Measurements from ENCODE around the gene PEX3. TPM values are rescaled to one million over a fixed set of nuclear protein-coding genes. Genes with fewer than 3 reads are reported as not detected.

The PEX3 gene
- 11.8 TPM for polyA plus RNA-seq (2013, experiment 1 of 2)
- 13.4 TPM for polyA plus RNA-seq (2013, experiment 2 of 2)

GRCh38 chr6:143450453-143451371, at the start of gene PEX3, which contains the start of gene ADAT2:
PEX3 (plus strand) TSS chr6:143450805; CDS start chr6:143451043, 238 bp downstream.
ADAT2 (minus strand) TSS chr6:143450695; CDS start chr6:143450658, 37 bp downstream.
- peak within 1 kb of the TSS; percentile 82 for H3K4me3 ChIP-seq (ENCODE audit: low read length)
- H3K36me3 ChIP-seq (ENCODE audit: insufficient read depth, low read length) = no peaks in the 10 kb centered on the region
- peak within 1 kb of the TSS; percentile 11; the same call in 1 of the 2 replicates for H3K27ac ChIP-seq (ENCODE audit: low read depth, low read length)
- WGBS = under 1% methylated on average over 56 of the region's 56 CpGs
- H3K9me3 ChIP-seq (ENCODE audit: insufficient read depth, low read depth, low read length) = no peaks in the 10 kb centered on the region
- H3K4me1 ChIP-seq (ENCODE audit: insufficient read depth, low read length) = 0 out of 2 replicates have a peak, but pooled peaks cover 3% of the 10 kb centered on the region
- no peaks in the 10 kb centered on the region for H3K27me3 ChIP-seq (ENCODE audit: insufficient read depth, low read length)
- peak within 1 kb of the TSS; percentile 94 for H3K9ac ChIP-seq (ENCODE audit: low read depth, low read length)

- Histone ChIP-seq H3K27ac (ENCODE audit: low read depth, low read length) (no peak overlapping the region), H3K9ac (ENCODE audit: low read depth, low read length) (no peak overlapping the region), H3K9me3 (ENCODE audit: insufficient read depth, low read depth, low read length) (no peaks in the 10 kb centered on the region), H3K27me3 (ENCODE audit: insufficient read depth, low read length) (no peaks in the 10 kb centered on the region), H3K4me1 (ENCODE audit: insufficient read depth, low read length) (peaks cover 35% of the 10 kb centered on the region), H3K36me3 (ENCODE audit: insufficient read depth, low read length) (no peaks in the 10 kb centered on the region), H3K4me3 (ENCODE audit: low read length) (no peak overlapping the region)
- WGBS = 93% methylated on average over 1 of the region's 1 CpG
Observed at GRCh38 chr6:143401068-143401446, 49.5 kb upstream of the PEX3 start.

- H3K4me3 ChIP-seq (ENCODE audit: low read length) = no peak overlapping the region
- no peaks in the 10 kb centered on the region for H3K9me3 ChIP-seq (ENCODE audit: insufficient read depth, low read depth, low read length)
- H3K4me1 ChIP-seq (ENCODE audit: insufficient read depth, low read length) = peaks cover 33% of the 10 kb centered on the region
- no peak overlapping the region for H3K27ac ChIP-seq (ENCODE audit: low read depth, low read length)
- no peaks in the 10 kb centered on the region for H3K27me3 ChIP-seq (ENCODE audit: insufficient read depth, low read length)
- no peaks in the 10 kb centered on the region for H3K36me3 ChIP-seq (ENCODE audit: insufficient read depth, low read length)
- no peak overlapping the region for H3K9ac ChIP-seq (ENCODE audit: low read depth, low read length)
- 73% methylated on average over 5 of the region's 5 CpGs for WGBS
Observed at GRCh38 chr6:143401636-143402370, 48.8 kb upstream of the PEX3 start.

DNA sequence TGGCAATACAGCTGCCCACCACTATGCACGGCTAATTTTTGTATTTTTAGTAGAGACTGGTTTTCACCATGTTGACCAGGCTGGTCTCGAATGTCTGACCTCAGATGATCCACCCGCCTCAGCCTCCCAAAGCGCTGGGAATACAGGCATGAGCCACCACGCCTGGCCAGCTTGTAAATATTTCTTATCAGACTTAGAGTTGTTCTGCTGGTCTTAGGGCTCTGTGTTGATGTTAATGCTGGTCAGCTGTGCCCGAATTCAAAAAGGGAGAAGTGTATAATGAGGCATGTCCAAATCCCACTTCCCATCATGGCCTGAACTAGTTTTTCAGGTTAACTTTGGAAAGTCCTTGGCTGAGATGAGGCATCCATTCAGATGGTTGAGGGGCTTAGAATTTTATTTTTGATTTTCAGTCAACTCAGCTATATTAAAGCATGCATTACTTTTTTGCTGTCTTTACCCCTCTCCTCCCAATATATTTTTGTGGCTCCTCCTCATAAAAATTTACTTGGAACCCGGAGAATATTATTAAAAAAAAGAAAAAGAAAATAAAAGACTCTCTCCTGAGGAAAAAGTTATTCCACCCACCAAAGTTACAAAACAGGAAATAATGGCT, 47.8 kb upstream of the PEX3 start:
- no peak overlapping the region for H3K4me3 ChIP-seq (ENCODE audit: low read length)
- H3K4me1 ChIP-seq (ENCODE audit: insufficient read depth, low read length) = peaks cover 26% of the 10 kb centered on the region
- H3K27ac ChIP-seq (ENCODE audit: low read depth, low read length) = no peak overlapping the region
- H3K27me3 ChIP-seq (ENCODE audit: insufficient read depth, low read length) = no peaks in the 10 kb centered on the region
- 91% methylated on average over 7 of the region's 7 CpGs for WGBS
- no peak overlapping the region for H3K9ac ChIP-seq (ENCODE audit: low read depth, low read length)
- no peaks in the 10 kb centered on the region for H3K36me3 ChIP-seq (ENCODE audit: insufficient read depth, low read length)
- no peaks in the 10 kb centered on the region for H3K9me3 ChIP-seq (ENCODE audit: insufficient read depth, low read depth, low read length)

GRCh38 chr6:143405373-143406154, 45.0 kb upstream of the PEX3 start:
- 80% methylated on average over 9 of the region's 9 CpGs for WGBS
- H3K9ac ChIP-seq (ENCODE audit: low read depth, low read length) = no peak overlapping the region; the same call in 1 of the 2 replicates
- no peak overlapping the region for H3K27ac ChIP-seq (ENCODE audit: low read depth, low read length)
- peaks cover 26% of the 10 kb centered on the region for H3K4me1 ChIP-seq (ENCODE audit: insufficient read depth, low read length)
- H3K4me3 ChIP-seq (ENCODE audit: low read length) = no peak overlapping the region
- no peaks in the 10 kb centered on the region for H3K9me3 ChIP-seq (ENCODE audit: insufficient read depth, low read depth, low read length)
- no peaks in the 10 kb centered on the region for H3K36me3 ChIP-seq (ENCODE audit: insufficient read depth, low read length)
- no peaks in the 10 kb centered on the region for H3K27me3 ChIP-seq (ENCODE audit: insufficient read depth, low read length)

GRCh38 chr6:143406673-143407072, 43.9 kb upstream of the PEX3 start:
- Histone ChIP-seq H3K4me3 (ENCODE audit: low read length) (no peak overlapping the region), H3K27me3 (ENCODE audit: insufficient read depth, low read length) (no peaks in the 10 kb centered on the region), H3K36me3 (ENCODE audit: insufficient read depth, low read length) (no peaks in the 10 kb centered on the region), H3K9me3 (ENCODE audit: insufficient read depth, low read depth, low read length) (no peaks in the 10 kb centered on the region), H3K4me1 (ENCODE audit: insufficient read depth, low read length) (peaks cover 24% of the 10 kb centered on the region), H3K9ac (ENCODE audit: low read depth, low read length) (no peak overlapping the region), H3K27ac (ENCODE audit: low read depth, low read length) (no peak overlapping the region)
- WGBS = 92% methylated on average over 3 of the region's 3 CpGs

DNA sequence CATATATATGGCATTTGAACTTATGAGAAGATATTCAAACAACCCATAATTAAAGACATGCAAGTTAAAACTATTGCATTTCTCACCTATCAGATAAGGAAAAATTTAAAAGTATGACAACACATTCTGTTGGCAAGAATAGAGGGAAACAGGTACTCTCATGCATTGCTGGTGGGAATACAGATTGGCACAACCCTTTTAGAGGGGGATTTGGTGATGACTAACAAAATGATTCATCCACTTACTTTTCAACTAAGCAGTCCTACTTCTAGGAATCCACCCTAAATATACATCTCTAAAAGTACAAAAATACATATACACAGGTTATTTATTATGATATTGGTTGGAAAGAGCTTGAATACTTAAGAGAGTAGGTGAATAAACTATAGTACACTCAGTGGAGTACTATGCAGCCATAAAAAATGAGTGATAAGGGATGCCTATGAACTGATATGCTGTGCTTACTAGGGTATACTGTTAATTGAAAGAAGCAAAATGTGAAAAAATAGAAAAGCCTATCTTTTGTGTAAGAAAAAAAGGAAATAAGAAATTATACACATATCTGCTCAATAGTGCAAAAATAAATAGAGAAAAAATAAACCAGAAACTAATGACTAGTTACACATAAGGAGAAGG, 42.3 kb upstream of the PEX3 start:
- Histone ChIP-seq H3K9ac (ENCODE audit: low read depth, low read length) (no peak overlapping the region), H3K27me3 (ENCODE audit: insufficient read depth, low read length) (no peaks in the 10 kb centered on the region), H3K4me3 (ENCODE audit: low read length) (no peak overlapping the region), H3K27ac (ENCODE audit: low read depth, low read length) (no peak overlapping the region), H3K36me3 (ENCODE audit: insufficient read depth, low read length) (no peaks in the 10 kb centered on the region), H3K9me3 (ENCODE audit: insufficient read depth, low read depth, low read length) (no peaks in the 10 kb centered on the region), H3K4me1 (ENCODE audit: insufficient read depth, low read length) (peaks cover 9% of the 10 kb centered on the region)

GRCh38 chr6:143408787-143409162, 41.8 kb upstream of the PEX3 start:
- H3K4me1 ChIP-seq (ENCODE audit: insufficient read depth, low read length) = peaks cover 9% of the 10 kb centered on the region
- H3K4me3 ChIP-seq (ENCODE audit: low read length) = no peak overlapping the region
- H3K27ac ChIP-seq (ENCODE audit: low read depth, low read length) = no peak overlapping the region
- H3K9ac ChIP-seq (ENCODE audit: low read depth, low read length) = no peak overlapping the region
- no peaks in the 10 kb centered on the region for H3K27me3 ChIP-seq (ENCODE audit: insufficient read depth, low read length)
- H3K36me3 ChIP-seq (ENCODE audit: insufficient read depth, low read length) = no peaks in the 10 kb centered on the region
- H3K9me3 ChIP-seq (ENCODE audit: insufficient read depth, low read depth, low read length) = no peaks in the 10 kb centered on the region

- Histone ChIP-seq H3K9me3 (ENCODE audit: insufficient read depth, low read depth, low read length) (no peaks in the 10 kb centered on the region), H3K27me3 (ENCODE audit: insufficient read depth, low read length) (no peaks in the 10 kb centered on the region), H3K27ac (ENCODE audit: low read depth, low read length) (no peak overlapping the region), H3K4me3 (ENCODE audit: low read length) (no peak overlapping the region), H3K4me1 (ENCODE audit: insufficient read depth, low read length) (peaks cover 4% of the 10 kb centered on the region; the same call in 1 of the 2 replicates), H3K9ac (ENCODE audit: low read depth, low read length) (no peak overlapping the region), H3K36me3 (ENCODE audit: insufficient read depth, low read length) (no peaks in the 10 kb centered on the region)
- WGBS = 80% methylated on average over 1 of the region's 1 CpG
Observed at GRCh38 chr6:143410859-143411270, 39.7 kb upstream of the PEX3 start.

GRCh38 chr6:143414769-143415168, 35.8 kb upstream of the PEX3 start:
- WGBS = 95% methylated on average over 2 of the region's 3 CpGs
- H3K4me1 ChIP-seq (ENCODE audit: insufficient read depth, low read length) = peaks cover 4% of the 10 kb centered on the region; the same call in 1 of the 2 replicates
- no peaks in the 10 kb centered on the region for H3K27me3 ChIP-seq (ENCODE audit: insufficient read depth, low read length)
- no peak overlapping the region for H3K27ac ChIP-seq (ENCODE audit: low read depth, low read length)
- H3K9me3 ChIP-seq (ENCODE audit: insufficient read depth, low read depth, low read length) = no peaks in the 10 kb centered on the region
- H3K4me3 ChIP-seq (ENCODE audit: low read length) = no peak overlapping the region
- no peak overlapping the region for H3K9ac ChIP-seq (ENCODE audit: low read depth, low read length)
- no peaks in the 10 kb centered on the region for H3K36me3 ChIP-seq (ENCODE audit: insufficient read depth, low read length)

Data from HUES64 (cell line).